ENCODE data around the gene RBM20. TPM values are rescaled to one million over a fixed set of nuclear protein-coding genes. Genes with fewer than 3 reads are reported as not detected.

Gene RBM20
- polyA plus RNA-seq, 1 donor from 2014 or later: not detected

GRCh38 chr10:110818311-110819256 is 174.4 kb downstream of the RBM20 start:
- H3K27ac Mint-ChIP-seq: no peak overlapping the region
- H3K4me1 Mint-ChIP-seq: peaks cover 11 to 24% (median 22%) of the 10 kb centered on the region in 3 donors
- H3K9me3 Mint-ChIP-seq: no peaks in the 10 kb centered on the region
- H3K4me3 Mint-ChIP-seq: no peak overlapping the region
- H3K27me3 Mint-ChIP-seq: no peaks in the 10 kb centered on the region
- peaks cover 1% of the 10 kb centered on the region for H3K36me3 Mint-ChIP-seq

GRCh38 chr10:110820321-110820814 is 176.2 kb downstream of the RBM20 start:
- H3K4me1 Mint-ChIP-seq: peaks cover 15 to 31% (median 25%) of the 10 kb centered on the region in 3 donors

GRCh38 chr10:110821508-110821907 is 177.4 kb downstream of the RBM20 start:
- Mint-ChIP-seq H3K4me3 (no peak overlapping the region), H3K27ac (no peak overlapping the region), H3K4me1 (peaks cover 15 to 36% (median 25%) of the 10 kb centered on the region in 3 donors), H3K36me3 (peaks cover 1% of the 10 kb centered on the region), H3K27me3 (no peaks in the 10 kb centered on the region), H3K9me3 (no peaks in the 10 kb centered on the region)

More at GRCh38 chr10:110820321-110820814, 176.2 kb downstream of the RBM20 start:
- H3K9me3 Mint-ChIP-seq: no peaks in the 10 kb centered on the region
- no peak overlapping the region for H3K4me3 Mint-ChIP-seq
- no peaks in the 10 kb centered on the region for H3K27me3 Mint-ChIP-seq
- H3K36me3 Mint-ChIP-seq: peaks cover 1% of the 10 kb centered on the region
- peak overlapping the region in 1 of 3 donors; percentile 78 for H3K27ac Mint-ChIP-seq

GRCh38 chr10:110822035-110822711 is 178.0 kb downstream of the RBM20 start:
- H3K4me3 Mint-ChIP-seq: no peak overlapping the region
- H3K27me3 Mint-ChIP-seq: no peaks in the 10 kb centered on the region
- peaks cover 1% of the 10 kb centered on the region for H3K36me3 Mint-ChIP-seq
- peaks cover 13 to 36% (median 20%) of the 10 kb centered on the region in 3 donors for H3K4me1 Mint-ChIP-seq
- H3K9me3 Mint-ChIP-seq: no peaks in the 10 kb centered on the region
- no peak overlapping the region for H3K27ac Mint-ChIP-seq

GRCh38 chr10:110822712-110823311 is 178.7 kb downstream of the RBM20 start:
- Mint-ChIP-seq H3K4me1 (peaks cover 9 to 30% (median 14%) of the 10 kb centered on the region in 3 donors), H3K9me3 (no peaks in the 10 kb centered on the region), H3K36me3 (no peaks in the 10 kb centered on the region), H3K4me3 (peak overlapping the region in 1 of 4 donors; percentile 5), H3K27me3 (no peaks in the 10 kb centered on the region), H3K27ac (no peak overlapping the region)

GRCh38 chr10:110824152-110824441 is 180.0 kb downstream of the RBM20 start:
- Mint-ChIP-seq H3K4me1 (peaks cover 12 to 29% (median 14%) of the 10 kb centered on the region in 3 donors), H3K4me3 (no peak overlapping the region), H3K27ac (no peak overlapping the region), H3K9me3 (no peaks in the 10 kb centered on the region), H3K27me3 (no peaks in the 10 kb centered on the region), H3K36me3 (no peaks in the 10 kb centered on the region)

- peaks cover 12 to 29% (median 15%) of the 10 kb centered on the region in 3 donors for H3K4me1 Mint-ChIP-seq
- no peak overlapping the region for H3K4me3 Mint-ChIP-seq
- no peak overlapping the region for H3K27ac Mint-ChIP-seq
- H3K36me3 Mint-ChIP-seq: no peaks in the 10 kb centered on the region
- no peaks in the 10 kb centered on the region for H3K27me3 Mint-ChIP-seq
- H3K9me3 Mint-ChIP-seq: no peaks in the 10 kb centered on the region
Measured at GRCh38 chr10:110824660-110825059, 180.5 kb downstream of the RBM20 start.

GRCh38 chr10:110825508-110825907 is 181.4 kb downstream of the RBM20 start:
- H3K27ac Mint-ChIP-seq: no peak overlapping the region
- H3K4me3 Mint-ChIP-seq: no peak overlapping the region
- H3K27me3 Mint-ChIP-seq: no peaks in the 10 kb centered on the region
- H3K4me1 Mint-ChIP-seq: peaks cover 17 to 35% (median 23%) of the 10 kb centered on the region in 3 donors
- no peaks in the 10 kb centered on the region for H3K36me3 Mint-ChIP-seq
- no peaks in the 10 kb centered on the region for H3K9me3 Mint-ChIP-seq

GRCh38 chr10:110827410-110827809 is 183.3 kb downstream of the RBM20 start:
- H3K9me3 Mint-ChIP-seq: no peaks in the 10 kb centered on the region
- no peaks in the 10 kb centered on the region for H3K36me3 Mint-ChIP-seq
- H3K4me3 Mint-ChIP-seq: no peak overlapping the region
- peaks cover 17 to 24% (median 23%) of the 10 kb centered on the region in 3 donors for H3K4me1 Mint-ChIP-seq
- H3K27ac Mint-ChIP-seq: no peak overlapping the region
- H3K27me3 Mint-ChIP-seq: no peaks in the 10 kb centered on the region

GRCh38 chr10:110827875-110828274 is 183.7 kb downstream of the RBM20 start:
- H3K4me1 Mint-ChIP-seq: peaks cover 17 to 23% (median 23%) of the 10 kb centered on the region in 3 donors
- H3K9me3 Mint-ChIP-seq: no peaks in the 10 kb centered on the region
- peak overlapping the region in 1 of 3 donors; percentile 10 for H3K27ac Mint-ChIP-seq
- H3K4me3 Mint-ChIP-seq: no peak overlapping the region
- H3K36me3 Mint-ChIP-seq: no peaks in the 10 kb centered on the region
- no peaks in the 10 kb centered on the region for H3K27me3 Mint-ChIP-seq

- H3K27me3 Mint-ChIP-seq: no peaks in the 10 kb centered on the region
- H3K27ac Mint-ChIP-seq: no peak overlapping the region
- H3K4me3 Mint-ChIP-seq: no peak overlapping the region
- peaks cover 13 to 19% (median 17%) of the 10 kb centered on the region in 3 donors for H3K4me1 Mint-ChIP-seq
- H3K9me3 Mint-ChIP-seq: no peaks in the 10 kb centered on the region
- H3K36me3 Mint-ChIP-seq: no peaks in the 10 kb centered on the region
Measured at GRCh38 chr10:110828525-110828924, 184.4 kb downstream of the RBM20 start.

- Mint-ChIP-seq H3K27ac (no peak overlapping the region), H3K4me1 (peaks cover 8 to 17% (median 11%) of the 10 kb centered on the region in 3 donors), H3K27me3 (no peaks in the 10 kb centered on the region), H3K9me3 (no peaks in the 10 kb centered on the region), H3K36me3 (no peaks in the 10 kb centered on the region), H3K4me3 (peak overlapping the region in 1 of 4 donors; percentile 59)
Measured at GRCh38 chr10:110829721-110830410, 185.7 kb downstream of the RBM20 start.

GRCh38 chr10:110833234-110833940 is 189.3 kb downstream of the RBM20 start:
- no peaks in the 10 kb centered on the region for H3K36me3 Mint-ChIP-seq
- H3K9me3 Mint-ChIP-seq: no peaks in the 10 kb centered on the region
- H3K4me3 Mint-ChIP-seq: no peak overlapping the region
- H3K27me3 Mint-ChIP-seq: no peaks in the 10 kb centered on the region
- H3K4me1 Mint-ChIP-seq: peaks cover 11 to 29% (median 20%) of the 10 kb centered on the region in 3 donors
- H3K27ac Mint-ChIP-seq: no peak overlapping the region

Data from IgD-negative memory B cell (primary cell).